Activated CD4-positive, alpha-beta T cell treated with anti-CD3 and anti-CD28 coated beads, Interleukin-2, amount 50 U/mL, for 48 hours (primary cell): ENCODE results near the gene CHCHD4.

Experiments
- DNase-seq, 2 experiments: peaks; one replicate each; pipeline ENCODE4 v3.0.0-alpha.2; 2020

The CHCHD4 gene

GRCh38 chr3:14124615-14125192 is at the start of gene CHCHD4, which contains the start of gene TMEM43:
Gene CHCHD4 (minus strand): TSS chr3:14124870. CDS start chr3:14124676, 194 bp downstream.
Gene TMEM43 (plus strand): TSS chr3:14125052. CDS start chr3:14125194, 142 bp downstream.
- DNase-seq: peak; percentile 97

GRCh38 chr3:14172496-14172895 is 47.8 kb upstream of the CHCHD4 start:
- DNase-seq: no peak

- no peak for DNase-seq
These were observed 46.0 kb upstream of the CHCHD4 start for GRCh38 chr3:14170531-14171159.

GRCh38 chr3:14169871-14170270 is 45.2 kb upstream of the CHCHD4 start:
- DNase-seq: no peak

- DNase-seq: no peak
These were observed 44.8 kb upstream of the CHCHD4 start for GRCh38 chr3:14169435-14169834.

GRCh38 chr3:14166877-14167603 is 42.4 kb upstream of the CHCHD4 start:
- DNase-seq: no peak

GRCh38 chr3:14162178-14162577 is 37.5 kb upstream of the CHCHD4 start:
- no peak for DNase-seq

GRCh38 chr3:14161282-14161681 is 36.6 kb upstream of the CHCHD4 start:
- DNase-seq: no peak

- no peak for DNase-seq
These were observed 34.8 kb upstream of the CHCHD4 start for GRCh38 chr3:14159426-14159825.

GRCh38 chr3:14158370-14158769 is 33.7 kb upstream of the CHCHD4 start:
- no peak for DNase-seq

- DNase-seq: no peak
These were observed 33.3 kb upstream of the CHCHD4 start for GRCh38 chr3:14157951-14158350.

- DNase-seq: no peak
These were observed 32.3 kb upstream of the CHCHD4 start for GRCh38 chr3:14156843-14157561.

- no peak for DNase-seq
These were observed 31.5 kb upstream of the CHCHD4 start for GRCh38 chr3:14156201-14156600.

GRCh38 chr3:14154895-14155440 is 30.3 kb upstream of the CHCHD4 start:
- no peak for DNase-seq

GRCh38 chr3:14154276-14154675 is 29.6 kb upstream of the CHCHD4 start:
- DNase-seq: no peak

- no peak for DNase-seq
These were observed 29.0 kb upstream of the CHCHD4 start for GRCh38 chr3:14153663-14154062.

- no peak for DNase-seq
These were observed 28.3 kb upstream of the CHCHD4 start for GRCh38 chr3:14152963-14153355.

- no peak for DNase-seq
These were observed 27.7 kb upstream of the CHCHD4 start for GRCh38 chr3:14152233-14152962.

- no peak for DNase-seq
These were observed 26.9 kb upstream of the CHCHD4 start for GRCh38 chr3:14151471-14152083.

- no peak for DNase-seq
These were observed 26.0 kb upstream of the CHCHD4 start for GRCh38 chr3:14150491-14151230.

- DNase-seq: no peak
These were observed 25.4 kb upstream of the CHCHD4 start for GRCh38 chr3:14150078-14150477.
